HG03135 (cell line): ENCODE results near the gene ABHD17A.
"Not testable (repeated sequence)": the region's sequence is repeated elsewhere in the genome, so short reads cannot be mapped to it uniquely, and the experiment has no call there.

Experiments used
- ATAC-seq: cut with Tn5 transposase; IDR thresholded peaks from one replicate; pipeline ENCODE4 v1.9.1; 2021; ENCODE audit warnings: mild to moderate bottlenecking, moderate library complexity; ENCODE audit not compliant: unreplicated experiment

Gene ABHD17A

DNA sequence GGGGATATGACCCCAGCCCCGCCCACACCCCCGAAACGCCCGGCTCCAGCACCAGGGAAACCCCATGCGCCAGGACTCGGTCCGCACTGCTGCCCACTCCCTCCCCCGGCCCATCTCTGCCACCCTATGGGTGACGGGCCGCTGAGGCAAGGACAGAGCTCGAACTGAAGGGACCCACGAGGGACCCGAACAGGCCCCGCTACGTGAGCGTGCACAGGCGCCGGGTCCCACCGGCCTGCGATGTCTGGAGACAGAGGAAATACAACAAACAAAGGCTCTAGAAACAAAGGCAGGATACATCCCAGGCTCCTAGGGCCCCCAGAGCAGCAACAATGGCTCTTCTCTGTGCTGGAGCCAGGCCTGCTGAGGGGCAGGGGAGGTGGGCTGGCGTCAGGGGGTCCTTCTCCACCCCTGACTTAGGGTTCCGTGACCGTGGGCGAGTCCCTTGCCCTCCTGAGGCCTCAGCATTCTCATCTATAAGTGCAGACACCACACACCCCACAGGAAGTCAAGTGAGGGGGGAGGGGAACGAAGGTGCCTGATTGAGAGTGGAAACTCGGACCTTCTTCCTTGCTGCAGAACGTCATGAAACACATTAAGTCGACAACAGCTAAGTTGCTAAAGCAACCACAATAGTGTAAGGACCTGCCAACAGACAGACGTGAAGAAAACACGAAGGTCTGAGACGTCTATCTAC, 3.1 kb downstream of the ABHD17A start:
- no peak for ATAC-seq

DNA sequence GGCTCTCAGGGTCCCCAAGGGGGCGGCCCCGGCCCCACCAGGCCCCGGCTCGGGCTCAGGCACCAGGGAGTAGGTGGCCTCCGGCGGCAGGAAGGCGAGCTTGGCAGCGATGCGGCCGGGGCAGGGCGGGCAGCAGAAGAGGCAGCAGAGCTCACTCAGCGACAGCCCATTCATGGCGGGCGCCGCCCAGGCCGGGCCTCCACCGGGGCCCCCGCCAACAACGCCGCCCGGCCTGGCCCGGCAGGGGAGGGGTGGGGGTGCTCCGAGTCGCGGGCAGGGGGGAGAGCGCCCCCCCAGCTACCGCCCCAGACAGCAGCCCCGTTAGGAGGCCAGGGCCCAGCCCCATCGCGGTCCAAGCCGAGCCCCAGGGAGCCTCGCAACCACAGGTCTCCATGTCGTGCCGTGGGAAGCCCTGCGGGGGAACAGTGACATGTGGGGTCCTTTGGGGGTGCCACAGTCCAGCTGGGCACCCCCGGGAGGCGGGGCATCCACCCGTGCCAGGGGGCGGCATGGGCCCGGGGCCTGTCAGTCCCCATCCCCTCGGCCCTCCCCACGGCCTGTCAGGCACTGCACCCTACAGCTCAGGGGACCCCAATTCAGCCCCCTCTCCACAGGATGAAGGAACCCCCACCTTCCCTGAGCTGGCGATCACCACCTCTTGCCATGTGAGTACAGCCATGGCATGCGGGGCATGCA, 3.8 kb downstream of the ABHD17A start:
- not testable (repeated sequence) for ATAC-seq

DNA sequence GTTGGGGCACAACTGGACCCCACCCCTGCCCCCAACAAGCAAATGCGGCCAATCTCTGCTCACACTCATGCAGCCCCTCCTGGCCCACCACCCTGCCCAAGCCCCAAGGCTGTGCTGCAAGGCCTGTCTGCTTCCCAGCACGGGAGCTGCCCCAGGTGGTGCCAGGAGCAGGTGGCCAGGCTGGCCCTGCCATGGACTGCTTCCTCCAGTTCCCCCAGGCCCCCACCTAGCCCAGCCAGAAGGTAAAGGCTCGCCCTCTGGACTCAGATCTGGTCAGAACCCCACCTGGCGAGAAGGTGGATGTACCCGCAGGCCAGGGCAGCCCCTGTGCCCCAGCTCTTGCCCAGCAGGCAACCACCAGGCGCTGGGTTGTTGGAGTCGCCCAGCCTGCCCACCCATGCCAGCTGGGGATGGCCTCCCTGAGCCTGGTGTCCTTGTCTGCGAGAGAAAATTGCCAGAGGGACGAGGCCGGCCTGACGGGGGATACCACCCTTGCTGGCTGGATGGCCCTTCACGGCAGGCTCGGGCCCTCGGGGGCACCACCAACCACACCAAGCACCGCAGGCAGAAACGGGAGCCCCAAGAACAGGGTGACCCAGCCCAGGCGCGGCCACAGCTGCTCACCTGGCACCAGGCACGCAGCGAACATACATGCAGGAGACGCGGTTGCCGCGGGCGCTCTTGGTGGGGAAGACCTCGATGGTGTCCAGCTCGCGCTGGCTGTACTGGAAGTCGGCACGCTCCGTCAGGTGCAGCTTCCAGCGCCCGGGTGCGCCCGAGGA, 4.5 kb downstream of the ABHD17A start:
- ATAC-seq: no peak

DNA sequence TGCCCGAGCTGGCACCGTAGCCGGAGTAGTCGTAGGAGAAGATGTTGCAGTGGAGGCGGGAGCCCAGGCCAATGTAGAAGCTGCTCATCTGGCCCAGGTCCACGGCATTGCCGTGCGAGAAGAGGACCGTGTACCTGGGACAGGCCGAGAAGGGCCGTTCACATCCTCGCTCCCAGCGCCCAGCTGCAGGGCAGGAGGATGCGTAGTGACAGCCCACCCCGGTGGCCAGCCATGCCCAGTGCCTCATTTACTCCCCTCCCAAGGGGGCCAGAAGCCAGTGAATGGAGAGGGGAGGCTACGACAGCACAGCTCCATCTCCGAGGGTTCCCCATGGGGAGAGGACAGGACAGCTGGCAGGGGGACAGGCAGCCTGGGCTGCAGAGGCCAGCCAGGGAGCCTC, 5.3 kb downstream of the ABHD17A start:
- not testable (repeated sequence) for ATAC-seq

DNA sequence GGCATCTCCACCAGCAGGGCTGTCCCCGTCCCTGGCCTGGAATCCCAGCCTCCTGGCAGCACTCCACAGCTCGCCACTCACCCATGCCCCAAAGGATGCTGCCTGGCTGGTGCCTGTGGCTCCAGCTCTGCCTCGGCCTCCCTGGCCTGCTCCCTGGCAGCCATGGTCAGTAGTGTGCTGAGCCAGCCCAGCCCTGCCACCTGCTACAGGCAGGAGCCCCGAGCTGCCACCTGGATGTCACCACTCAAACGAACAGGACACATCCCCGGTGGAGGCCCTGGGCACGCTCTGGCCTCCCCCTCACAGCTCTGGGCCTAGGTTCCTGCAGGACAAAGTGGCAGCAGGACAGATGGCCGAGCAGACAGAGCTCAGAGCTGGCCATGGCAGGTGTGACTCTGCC, 6.7 kb downstream of the ABHD17A start:
- not testable (repeated sequence) for ATAC-seq

DNA sequence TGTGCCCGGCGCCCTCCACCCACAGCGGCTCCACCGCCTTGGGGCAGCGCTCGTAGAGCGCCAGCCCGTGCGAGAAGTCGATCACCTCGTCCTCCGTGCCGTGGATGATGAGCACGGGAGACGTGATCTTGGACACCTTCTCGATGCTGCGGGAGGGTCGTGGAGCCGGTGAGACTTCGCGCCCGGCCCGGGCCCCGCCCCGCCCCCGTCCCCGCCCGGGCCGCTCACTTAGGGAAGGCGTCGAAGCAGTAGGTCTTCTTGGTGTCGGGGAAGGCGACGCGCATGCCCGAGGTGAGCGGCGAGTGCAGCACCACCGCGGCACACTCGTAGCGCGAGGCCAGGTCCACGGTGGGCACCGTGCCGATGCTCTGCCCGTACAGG, 8.0 kb downstream of the ABHD17A start:
- not testable (repeated sequence) for ATAC-seq

DNA sequence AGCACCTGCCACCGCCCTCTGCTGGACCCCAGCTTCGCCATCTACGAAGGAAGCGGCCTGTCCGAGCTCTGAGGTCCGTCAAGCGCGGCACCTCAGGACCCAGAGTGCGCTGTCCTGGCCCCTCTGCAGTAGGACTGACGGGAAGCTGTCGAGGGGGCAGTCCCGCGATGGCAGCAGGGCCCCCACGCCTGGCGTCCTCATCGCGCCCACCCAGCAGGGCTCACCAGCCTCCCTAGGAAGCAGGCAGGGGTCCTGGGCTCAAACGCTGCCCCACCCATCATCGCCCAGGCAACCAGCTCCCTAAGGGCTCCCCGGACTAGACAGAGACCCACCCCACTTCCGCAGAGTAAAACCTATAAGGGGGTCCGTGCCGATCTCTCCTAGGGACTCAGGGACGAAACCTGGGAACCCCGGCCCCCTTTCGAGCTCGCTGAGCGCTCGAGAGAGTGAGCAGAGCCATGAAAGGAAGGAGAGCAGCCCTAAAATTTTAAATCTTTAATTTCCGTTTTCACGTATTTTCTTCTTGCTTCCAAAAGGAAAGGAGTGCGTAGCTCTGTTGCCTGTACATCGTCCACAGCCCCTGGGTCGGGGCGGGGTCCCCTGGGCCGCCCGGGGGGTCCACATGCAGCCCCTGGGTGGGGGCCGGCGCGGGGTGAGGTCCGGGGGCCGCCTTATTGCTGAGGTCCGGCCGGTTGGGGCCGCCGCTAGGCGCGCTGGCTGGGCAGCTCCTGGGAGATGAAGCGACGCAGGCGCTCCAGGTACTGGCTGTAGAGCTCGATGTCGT, 8.6 kb downstream of the ABHD17A start:
- ATAC-seq: not testable (repeated sequence)

DNA sequence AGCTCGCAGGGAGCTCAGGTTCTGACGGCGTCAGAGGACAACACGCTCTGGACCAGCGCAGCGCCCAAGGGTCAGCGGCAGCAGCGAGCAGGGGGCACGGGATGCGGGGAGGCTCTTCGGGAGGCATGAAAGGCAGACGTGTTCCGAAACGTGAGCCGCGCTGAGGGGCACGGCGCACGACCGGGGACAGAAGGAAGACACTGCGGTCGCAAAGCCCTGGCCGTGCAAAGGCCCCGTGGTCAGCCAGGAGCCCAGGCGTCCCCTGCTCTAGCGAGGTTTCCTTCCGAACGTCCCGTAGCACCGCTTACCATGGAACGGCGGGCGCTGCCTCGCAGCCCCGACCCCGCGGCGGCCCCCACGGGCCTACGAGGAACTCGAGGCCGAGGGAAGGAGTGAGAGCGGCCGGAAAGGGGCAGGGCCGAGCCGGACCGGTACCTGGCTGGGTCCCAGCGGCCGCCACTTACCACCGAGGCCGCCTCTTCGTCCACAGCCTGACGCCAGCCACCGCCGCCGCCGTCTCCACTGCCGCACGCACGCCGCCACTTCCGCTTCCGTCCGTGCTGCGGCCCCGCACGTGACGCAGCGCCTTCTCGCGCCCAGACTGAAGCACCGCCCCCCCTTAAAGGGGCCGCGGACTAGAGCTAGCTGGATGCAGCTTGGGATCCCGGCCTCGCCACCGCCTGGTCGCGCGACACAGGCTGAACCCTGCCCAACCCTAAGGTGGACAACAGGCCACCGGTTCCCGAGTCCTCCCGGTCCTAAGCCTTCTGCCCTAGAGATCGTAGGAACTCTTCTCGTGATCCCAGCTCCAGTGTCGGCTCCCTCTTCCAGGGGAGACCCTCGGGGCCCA, 9.4 kb downstream of the ABHD17A start:
- ATAC-seq: peak; percentile 78

DNA sequence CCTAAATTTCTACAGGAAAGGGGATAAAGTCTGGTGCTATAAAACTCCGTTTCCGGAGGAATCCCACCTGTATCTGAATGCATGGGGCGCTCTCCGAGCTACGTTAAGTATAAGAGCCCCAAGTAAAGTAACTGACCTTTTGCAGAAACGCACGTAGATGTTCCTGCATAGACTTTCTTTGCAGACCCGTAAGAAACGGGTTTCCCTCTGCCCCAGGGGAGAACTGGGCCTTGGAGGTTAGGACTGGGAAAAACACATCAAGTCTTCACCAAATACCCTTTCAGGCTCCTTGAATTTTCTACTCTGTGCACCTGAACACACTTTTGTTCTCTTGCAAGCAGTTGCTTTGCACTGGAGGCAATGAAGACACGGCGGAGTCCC, 10.0 kb downstream of the ABHD17A start:
- ATAC-seq: not testable (repeated sequence)

DNA sequence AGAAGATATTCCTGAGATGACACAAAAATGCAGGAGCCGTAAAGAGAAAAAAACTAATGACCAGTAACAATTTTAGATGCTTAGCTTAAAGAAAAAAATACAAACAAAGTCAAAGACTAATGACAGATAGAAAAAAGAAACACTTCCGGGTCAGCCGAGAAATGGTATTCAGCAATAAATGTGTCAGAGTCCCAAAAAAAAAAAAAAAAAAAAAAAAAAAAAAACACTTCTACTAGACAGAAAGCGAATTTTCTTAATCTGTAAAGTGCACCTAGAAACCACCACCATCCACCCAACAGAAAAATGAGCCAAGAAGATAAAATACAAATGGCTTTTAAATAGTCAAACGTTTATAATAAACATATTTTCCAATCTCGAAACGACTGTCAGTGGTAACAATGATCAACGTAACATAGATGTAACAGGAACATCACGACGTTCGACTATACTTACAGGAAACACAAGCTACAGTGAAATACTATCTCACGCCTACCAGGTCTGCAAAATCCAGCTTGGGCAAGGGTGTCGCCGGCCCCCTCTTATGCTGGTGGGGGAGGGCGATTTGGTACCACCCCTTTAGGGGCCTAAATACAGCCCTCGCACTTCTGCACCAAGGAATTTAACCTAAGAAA, 10.6 kb downstream of the ABHD17A start:
- no peak for ATAC-seq

DNA sequence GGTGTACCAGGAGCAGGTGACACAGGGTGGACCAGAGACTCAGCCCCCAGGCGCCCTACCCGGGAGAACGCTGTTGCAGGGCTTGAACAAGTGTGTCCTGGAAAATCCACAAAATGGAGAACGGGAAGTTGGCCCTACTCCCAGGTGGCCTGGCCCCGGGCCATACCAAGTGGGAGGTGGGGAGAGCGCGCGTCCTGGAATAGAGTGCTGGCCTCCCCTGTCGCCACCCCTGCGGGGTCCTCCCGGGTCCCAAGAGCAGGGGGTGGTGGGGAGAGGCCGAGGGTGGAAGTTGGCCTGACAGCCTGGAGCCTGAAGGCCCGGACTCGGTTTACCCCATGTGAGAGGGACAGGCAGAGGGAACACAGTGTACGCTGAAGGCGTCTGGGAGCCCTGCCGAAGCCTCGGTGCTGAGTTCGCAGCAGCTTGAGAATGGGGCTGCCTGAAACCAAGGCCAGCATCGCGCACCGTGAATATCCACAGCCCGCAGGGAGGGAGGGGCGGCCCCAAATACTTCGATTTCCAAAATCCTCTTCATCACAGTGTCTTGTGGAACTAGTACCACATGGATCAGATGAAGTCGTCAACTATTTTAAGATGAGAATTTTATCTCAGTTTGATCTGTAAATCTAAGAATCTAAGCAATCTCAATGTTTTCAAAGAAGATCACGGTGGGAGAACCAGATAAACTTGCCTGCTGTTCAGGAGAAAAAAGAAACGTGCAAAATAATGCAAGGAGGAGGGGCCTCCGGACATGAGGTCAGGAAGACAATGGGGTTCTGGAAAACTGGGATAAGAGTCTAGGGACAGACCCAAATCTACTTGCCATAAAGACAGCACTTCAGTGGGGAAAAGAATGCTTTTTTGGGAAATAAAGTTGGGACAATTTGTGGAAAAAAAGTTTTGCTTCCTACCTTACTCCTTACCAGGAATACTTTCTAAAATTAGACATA, 11.5 kb downstream of the ABHD17A start:
- ATAC-seq: no peak

DNA sequence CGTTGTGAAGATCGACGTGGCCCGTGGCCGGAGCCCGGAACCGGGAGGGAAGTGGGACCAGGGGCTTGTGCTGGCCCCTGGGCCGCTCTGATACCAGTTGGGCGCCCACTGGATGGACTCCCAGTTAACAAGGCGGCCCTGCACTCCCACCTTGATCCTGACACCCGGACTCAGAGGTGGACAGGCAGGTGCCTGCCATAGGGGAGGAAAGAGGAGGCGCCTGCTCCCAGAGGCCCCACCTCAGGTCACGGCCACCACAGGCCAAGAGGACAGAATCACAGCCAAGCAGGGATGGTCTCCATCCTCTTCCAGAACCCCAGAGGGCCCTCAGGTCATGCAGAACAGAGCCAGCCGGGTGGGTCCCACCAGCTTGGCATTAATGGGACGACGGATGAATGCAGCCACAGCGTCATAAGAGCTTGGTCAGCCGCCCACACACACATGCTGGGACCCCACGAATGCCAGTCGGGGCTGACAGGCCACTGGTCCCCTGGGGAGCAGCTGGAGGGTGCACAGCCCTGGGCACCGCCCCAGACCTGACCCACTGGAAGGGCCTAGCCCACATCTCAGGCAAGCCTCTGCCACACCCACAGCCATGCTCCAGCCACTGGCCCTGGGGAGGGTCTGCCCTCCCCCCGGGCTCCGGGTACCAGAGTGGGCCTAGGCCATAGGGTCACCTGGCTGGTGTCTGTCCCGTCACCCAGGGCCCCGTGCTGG, 12.3 kb downstream of the ABHD17A start:
- no peak for ATAC-seq

DNA sequence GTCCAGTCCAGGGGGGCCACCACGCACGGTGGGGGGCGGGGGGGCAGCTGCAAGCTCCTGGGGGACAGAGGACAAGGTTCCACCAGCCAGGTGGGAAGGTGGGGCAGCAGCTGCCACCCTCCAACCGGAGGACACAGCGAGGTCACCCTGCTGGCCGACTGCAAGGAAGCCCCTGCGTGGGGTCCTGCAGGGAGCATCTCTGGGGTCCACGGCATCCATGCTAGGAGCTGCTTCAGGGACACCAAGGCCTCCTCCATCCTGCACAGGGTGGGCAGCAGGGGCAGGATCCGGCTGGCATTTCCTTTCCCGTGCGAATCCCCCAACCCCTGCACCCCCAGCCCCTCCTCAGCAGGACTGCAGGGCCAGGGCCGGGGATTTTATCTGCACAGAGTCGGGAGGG, 13.7 kb downstream of the ABHD17A start:
- no peak for ATAC-seq

DNA sequence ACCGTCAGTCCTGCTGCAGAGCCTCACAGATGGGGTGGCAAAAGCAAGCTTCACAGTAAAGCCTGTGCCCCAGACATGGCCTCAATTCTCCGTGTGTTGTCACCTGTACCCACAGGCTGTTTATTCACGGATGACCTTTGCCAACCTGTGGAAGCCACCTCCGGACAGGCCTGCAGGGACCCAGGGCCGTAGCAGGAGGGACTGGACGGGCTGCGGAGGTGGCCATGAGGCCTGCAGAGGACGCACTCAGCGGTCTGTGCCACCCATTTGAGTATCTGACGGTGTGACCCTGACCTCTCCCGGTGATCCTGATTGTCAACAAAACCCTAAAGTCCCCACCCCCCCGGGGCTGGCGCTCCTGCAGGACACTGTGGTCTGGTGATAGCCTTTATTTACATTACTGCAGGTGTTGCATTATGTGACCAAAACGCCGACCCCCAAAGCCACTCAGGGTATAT, 14.1 kb downstream of the ABHD17A start:
- ATAC-seq: no peak

DNA sequence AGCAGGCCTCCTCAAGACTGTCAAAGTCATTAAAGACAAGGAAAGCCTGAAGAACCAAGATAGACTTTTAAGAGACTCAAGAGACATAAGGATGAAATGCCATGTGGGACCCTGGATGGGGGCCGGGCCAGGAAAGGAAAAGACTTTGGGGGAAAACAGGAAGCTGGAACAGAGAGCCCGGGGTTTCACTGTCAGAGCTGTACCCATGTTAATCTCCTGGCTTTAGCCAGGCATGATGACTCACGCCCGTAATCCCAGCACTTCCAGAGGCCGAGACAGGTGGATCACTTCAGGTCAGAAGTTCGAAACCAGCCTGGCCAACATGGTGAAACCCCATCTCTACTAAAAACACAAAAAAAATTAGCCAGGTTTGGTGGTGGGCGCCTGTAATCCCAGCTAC, 16.3 kb downstream of the ABHD17A start:
- ATAC-seq: no peak

DNA sequence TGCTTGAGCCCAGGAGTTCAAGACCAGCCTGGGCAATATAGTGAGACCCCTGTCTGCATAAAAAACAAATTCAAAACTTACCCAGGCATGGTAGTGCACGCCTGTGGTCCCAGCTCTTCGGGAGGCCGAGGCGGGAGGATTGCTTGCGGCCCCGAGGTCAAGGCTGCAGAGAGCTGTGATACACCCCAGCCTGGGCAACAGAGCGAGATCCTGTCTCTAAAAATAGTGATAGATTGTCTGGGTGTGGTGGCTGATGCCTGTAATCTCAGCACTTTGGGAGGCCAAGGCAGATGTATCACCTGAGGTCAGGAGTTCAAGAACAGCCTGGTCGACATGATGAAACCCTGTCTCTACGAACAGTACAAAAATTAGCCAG, 18.0 kb downstream of the ABHD17A start:
- no peak for ATAC-seq

DNA sequence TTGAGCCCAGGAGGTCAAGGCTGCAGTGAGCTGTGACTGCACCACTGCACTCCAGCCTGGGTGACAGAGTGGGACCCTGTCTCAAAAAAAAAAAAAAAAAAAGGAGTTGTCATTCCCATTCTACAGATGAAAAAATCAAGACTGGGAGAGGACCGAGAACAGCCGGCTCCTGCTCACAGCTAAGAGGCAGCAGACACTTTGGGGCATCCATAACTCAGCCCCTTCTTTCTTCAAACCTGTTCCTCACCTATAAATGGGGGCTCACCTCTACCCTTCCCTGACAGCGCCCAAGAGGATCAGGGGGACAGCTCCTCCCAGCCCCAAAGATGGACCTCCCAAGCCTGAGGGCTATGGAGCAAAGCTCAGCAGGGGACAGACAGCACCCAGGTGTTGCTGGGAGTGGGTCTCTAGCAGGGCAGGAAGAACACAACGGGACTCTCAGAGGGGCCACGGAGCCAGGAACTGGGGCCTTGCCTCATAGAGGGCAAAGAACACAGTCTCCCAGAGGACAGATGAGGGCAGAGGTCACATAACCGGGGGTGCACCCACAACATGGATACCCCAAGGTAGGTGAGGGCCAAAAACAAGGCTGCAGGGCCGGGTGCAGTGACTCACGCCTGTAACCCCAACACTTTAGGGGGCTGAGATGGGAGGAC, 18.5 kb downstream of the ABHD17A start:
- ATAC-seq: no peak
